Measurements from ENCODE around the gene ZSCAN1. TPM values are rescaled to one million over a fixed set of nuclear protein-coding genes. Genes with fewer than 3 reads are reported as not detected.

Gene ZSCAN1
- total RNA-seq, 2 experiments from 2014 or later = not detected

GRCh38 chr19:58096884-58097283 is 63.1 kb downstream of the ZSCAN1 start:
- peaks cover 32% of the 10 kb centered on the region for H3K9me3 Mint-ChIP-seq
- peaks cover 12% of the 10 kb centered on the region for H3K4me1 Mint-ChIP-seq
- peak overlapping the region; percentile 97 for H3K27ac Mint-ChIP-seq
- CTCF ChIA-PET = no interaction called here
- POLR2A ChIA-PET = no interaction called here
- H3K27me3 Mint-ChIP-seq = no peaks in the 10 kb centered on the region
- no peak for DNase-seq
- peaks cover 23% of the 10 kb centered on the region for H3K36me3 Mint-ChIP-seq (ENCODE audit: low read depth)
- peak overlapping the region; percentile 64 for H3K4me3 Mint-ChIP-seq

GRCh38 chr19:58097349-58097748 is 63.5 kb downstream of the ZSCAN1 start:
- Mint-ChIP-seq H3K9me3 (peaks cover 30% of the 10 kb centered on the region), H3K27ac (peak overlapping the region; percentile 97), H3K36me3 (ENCODE audit: low read depth) (peaks cover 22% of the 10 kb centered on the region), H3K4me3 (peak overlapping the region; percentile 82), H3K27me3 (no peaks in the 10 kb centered on the region), H3K4me1 (peaks cover 12% of the 10 kb centered on the region)
- CTCF ChIA-PET = no interaction called here
- POLR2A ChIA-PET = no interaction called here
- no peak for DNase-seq

- peak within 1 kb of the TSS; percentile 82 for H3K4me3 Mint-ChIP-seq
- POLR2A ChIA-PET = no interaction called here
Observed at GRCh38 chr19:58097781-58098681, 64.2 kb downstream of the ZSCAN1 start, which contains the start of gene ZSCAN18. Gene ZSCAN18 (minus strand): TSS chr19:58098231. CDS start chr19:58090267, 7,964 bp downstream.

GRCh38 chr19:58098682-58098998 is 64.8 kb downstream of the ZSCAN1 start:
- DNase-seq = no peak
- Mint-ChIP-seq H3K4me1 (peaks cover 12% of the 10 kb centered on the region), H3K4me3 (peak overlapping the region; percentile 82), H3K9me3 (peaks cover 35% of the 10 kb centered on the region), H3K27ac (peak overlapping the region; percentile 97), H3K36me3 (ENCODE audit: low read depth) (peaks cover 20% of the 10 kb centered on the region), H3K27me3 (no peaks in the 10 kb centered on the region)
- CTCF ChIA-PET = no interaction called here
- POLR2A ChIA-PET = no interaction called here

More at GRCh38 chr19:58097781-58098681, 64.2 kb downstream of the ZSCAN1 start, which contains the start of gene ZSCAN18:
- Mint-ChIP-seq H3K36me3 (ENCODE audit: low read depth) (peaks cover 22% of the 10 kb centered on the region), H3K27me3 (no peaks in the 10 kb centered on the region), H3K27ac (peak within 1 kb of the TSS; percentile 97), H3K4me1 (peaks cover 12% of the 10 kb centered on the region), H3K9me3 (peaks cover 33% of the 10 kb centered on the region)
- CTCF ChIA-PET = no interaction called here
- DNase-seq = peak; percentile 94

Other genes with a start within 250 kb of the ZSCAN1 start
- 10 to 100 TPM in 1 of 2 experiments, 1 to 10 TPM in 1; 8.7 to 10.0 TPM for gene ZNF552, start 219.1 kb upstream of the ZSCAN1 start, total RNA-seq
- 10 to 100 TPM; 16.2 to 18.4 TPM for gene ZNF587B, start 203.7 kb upstream of the ZSCAN1 start, total RNA-seq
- gene ZNF587, start 184.2 kb upstream of the ZSCAN1 start, total RNA-seq = 10 to 100 TPM; 35.3 to 35.6 TPM
- 10 to 100 TPM; 20.9 to 22.2 TPM for gene ZNF814, start 145.0 kb upstream of the ZSCAN1 start, total RNA-seq
- 10 to 100 TPM; 30.3 to 30.7 TPM for gene ZNF417, start 117.4 kb upstream of the ZSCAN1 start, total RNA-seq
- 1 to 10 TPM; 7.2 to 7.9 TPM for gene ZNF418, start 98.6 kb upstream of the ZSCAN1 start, total RNA-seq
- 1 to 10 TPM; 9.1 to 9.3 TPM for gene ZNF256, start 86.3 kb upstream of the ZSCAN1 start, total RNA-seq
- gene C19orf18, start 59.5 kb upstream of the ZSCAN1 start, total RNA-seq = under 1 TPM; 0.37 to 0.82 TPM
- 10 to 100 TPM; 11.1 to 15.3 TPM for gene ZNF606, start 31.2 kb upstream of the ZSCAN1 start, total RNA-seq
- 1 to 10 TPM in 1 of 2 experiments, under 1 TPM in 1; 0.77 to 1.1 TPM for gene ZNF135, start 25.3 kb downstream of the ZSCAN1 start, total RNA-seq
- gene ZSCAN18, start 64.2 kb downstream of the ZSCAN1 start, total RNA-seq = 10 to 100 TPM; 19.0 to 20.6 TPM
- gene ZNF329, start 116.8 kb downstream of the ZSCAN1 start, total RNA-seq = 1 to 10 TPM; 5.2 to 5.5 TPM
- gene ZNF274, start 149.0 kb downstream of the ZSCAN1 start, total RNA-seq = 10 to 100 TPM; 22.4 to 23.7 TPM
- gene ZNF544, start 194.9 kb downstream of the ZSCAN1 start, total RNA-seq = 10 to 100 TPM; 33.5 to 34.6 TPM
- gene ZNF8, start 244.9 kb downstream of the ZSCAN1 start, total RNA-seq = 1 to 10 TPM; 5.1 to 5.4 TPM